ENCODE data around the gene CARD10. TPM values are rescaled to one million over a fixed set of nuclear protein-coding genes. Genes with fewer than 3 reads are reported as not detected.

CARD10 gene
- total RNA-seq, 2 experiments from 2014 or later: 0.12 TPM; not detected in 1

DNA sequence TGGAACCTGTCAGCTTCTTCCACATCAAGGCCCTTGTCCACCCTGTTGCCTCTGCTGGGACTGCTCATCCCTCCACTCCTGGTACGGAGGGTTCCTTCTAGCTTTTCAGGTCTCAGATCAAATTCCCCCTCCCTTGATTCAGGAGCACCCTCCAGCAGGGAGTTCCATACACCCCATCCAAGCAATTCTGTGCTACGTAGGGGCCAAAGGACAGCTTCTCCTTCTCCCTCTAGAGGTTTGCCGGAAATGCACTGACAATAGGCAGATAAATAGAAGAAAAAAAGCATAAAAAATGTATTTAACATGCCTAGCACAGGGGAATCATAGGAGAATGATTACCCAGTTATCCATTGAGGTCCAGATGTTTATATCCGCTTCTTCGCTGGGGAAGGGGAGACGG, 3.3 kb upstream of the CARD10 start:
- H3K4me1 Mint-ChIP-seq (ENCODE audit: low read depth): peaks cover 12% of the 10 kb centered on the region
- H3K27me3 Mint-ChIP-seq: peaks cover 39% of the 10 kb centered on the region
- no peak overlapping the region for H3K27ac Mint-ChIP-seq
- no peaks in the 10 kb centered on the region for H3K9me3 Mint-ChIP-seq
- no peak overlapping the region for H3K4me3 Mint-ChIP-seq
- no peaks in the 10 kb centered on the region for H3K36me3 Mint-ChIP-seq
- no peak for DNase-seq
- CTCF ChIA-PET: interaction anchor here (1.1 to 2.1 kb wide), 2 partner anchors 16 to 45 kb away, joined by 3 to 8 read pairs; no protein-coding TSS in a partner anchor
- intact Hi-C loops (cut with micrococcal nuclease): no loop called here
- POLR2A ChIA-PET: interaction anchor here (0.6 kb wide), 1 partner anchor 43 kb away, joined by 3 read pairs; no protein-coding TSS in a partner anchor

DNA sequence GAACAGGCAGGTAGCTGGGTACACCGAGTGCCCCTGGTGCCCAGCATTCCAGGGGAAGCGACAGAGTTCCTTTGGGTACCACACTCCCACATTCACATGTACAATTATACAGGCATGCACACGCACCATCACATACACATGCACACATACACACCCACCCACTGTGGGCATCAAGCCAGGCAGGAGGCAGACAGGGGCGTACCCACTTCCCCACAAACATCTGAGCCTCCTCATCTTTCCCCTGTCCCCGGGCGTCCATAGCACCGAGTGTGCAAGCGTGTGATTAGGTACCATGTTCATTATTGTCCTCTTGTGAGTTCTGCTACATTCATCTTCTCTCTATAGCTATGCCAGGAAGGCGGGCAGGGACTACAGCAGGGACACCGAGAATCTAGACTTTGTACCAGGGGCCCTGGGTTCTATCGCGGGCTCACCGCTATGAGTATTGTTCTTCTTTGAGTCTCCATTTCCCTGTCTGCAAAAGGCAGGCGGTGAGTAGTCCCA, 2.1 kb upstream of the CARD10 start:
- intact Hi-C loops (cut with micrococcal nuclease): no loop called here
- no peaks in the 10 kb centered on the region for H3K9me3 Mint-ChIP-seq
- POLR2A ChIA-PET: no interaction called here
- H3K27me3 Mint-ChIP-seq: peaks cover 39% of the 10 kb centered on the region
- H3K36me3 Mint-ChIP-seq: no peaks in the 10 kb centered on the region
- no peak overlapping the region for H3K4me3 Mint-ChIP-seq
- H3K4me1 Mint-ChIP-seq (ENCODE audit: low read depth): peaks cover 12% of the 10 kb centered on the region
- DNase-seq: no peak
- CTCF ChIA-PET: interaction anchor here (1.1 to 2.1 kb wide), 2 partner anchors 17 to 46 kb away, joined by 3 to 8 read pairs; no protein-coding TSS in a partner anchor
- H3K27ac Mint-ChIP-seq: no peak overlapping the region

DNA sequence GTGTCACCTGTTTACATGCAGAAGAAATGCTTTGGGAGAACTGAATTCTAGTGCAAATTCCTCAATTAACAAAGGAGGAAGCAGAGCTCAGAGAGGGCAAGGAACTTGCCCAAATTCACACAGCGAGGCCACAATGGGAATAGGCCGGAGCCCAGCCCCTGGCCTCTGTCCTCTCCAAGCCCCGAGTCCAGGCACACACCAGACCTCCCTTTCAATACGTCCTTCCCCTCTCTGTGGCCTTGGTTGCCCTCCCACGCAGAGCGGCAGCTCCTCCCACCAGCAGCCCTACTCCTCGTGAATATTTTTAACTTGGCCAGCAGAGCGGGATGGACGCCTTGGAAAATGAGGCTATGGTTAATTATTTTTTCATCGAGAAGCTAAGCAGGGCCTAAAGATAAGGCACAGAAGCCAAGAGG, 1.6 kb upstream of the CARD10 start:
- peaks cover 35% of the 10 kb centered on the region for H3K27me3 Mint-ChIP-seq
- peaks cover 11% of the 10 kb centered on the region for H3K4me1 Mint-ChIP-seq (ENCODE audit: low read depth)
- intact Hi-C loops (cut with micrococcal nuclease): no loop called here
- no peaks in the 10 kb centered on the region for H3K36me3 Mint-ChIP-seq
- no peak for DNase-seq
- ChIA-PET CTCF (interaction anchor here (1.4 to 2.1 kb wide), 2 partner anchors 47 to 48 kb away, joined by 5 to 8 read pairs; no protein-coding TSS in a partner anchor), POLR2A (no interaction called here)
- no peak overlapping the region for H3K27ac Mint-ChIP-seq
- H3K9me3 Mint-ChIP-seq: no peaks in the 10 kb centered on the region
- H3K4me3 Mint-ChIP-seq: no peak overlapping the region

DNA sequence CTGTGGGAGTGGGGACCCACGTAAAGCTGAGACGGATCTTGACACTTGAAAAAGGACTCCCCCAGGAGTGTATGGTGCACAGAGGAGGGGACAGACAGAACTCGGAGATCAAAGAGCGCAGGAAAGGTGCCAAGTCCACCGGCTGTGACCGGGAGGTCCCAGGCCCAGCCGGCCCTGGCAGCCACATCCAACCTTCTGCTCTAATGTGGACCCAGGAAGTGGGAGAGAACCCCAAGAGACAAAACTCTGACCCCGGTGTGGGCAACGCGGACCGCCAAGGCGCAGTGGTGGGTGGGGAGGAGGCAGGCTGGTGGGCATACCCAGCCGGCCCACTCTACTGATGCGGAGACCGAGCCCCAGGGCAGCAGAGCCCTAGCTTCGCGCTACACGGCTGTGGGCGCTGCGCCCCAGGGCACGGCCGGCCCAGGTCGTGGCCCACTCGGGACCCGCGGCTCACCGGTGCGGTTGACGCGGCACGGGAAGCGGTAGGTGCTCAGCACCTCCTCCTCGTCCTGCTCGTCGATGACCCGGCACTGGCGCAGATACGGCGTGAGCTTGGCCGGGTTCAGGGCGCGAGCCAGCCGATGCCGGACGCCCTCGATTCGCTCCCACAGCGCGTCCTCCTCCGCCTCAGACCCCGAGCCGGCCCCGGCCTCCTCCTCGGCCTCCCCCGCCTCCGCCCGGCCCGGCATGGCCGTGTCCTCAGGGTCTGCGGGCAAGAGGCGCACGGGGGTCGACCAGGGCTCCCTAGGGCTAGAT, 527 bp downstream of the CARD10 start:
- intact Hi-C loops (cut with micrococcal nuclease): no loop called here
- H3K27ac Mint-ChIP-seq: no peak overlapping the region
- CTCF ChIA-PET: interaction anchor here (0.7 kb wide), 1 partner anchor 203 kb away, joined by 3 read pairs; no protein-coding TSS in a partner anchor

DNA sequence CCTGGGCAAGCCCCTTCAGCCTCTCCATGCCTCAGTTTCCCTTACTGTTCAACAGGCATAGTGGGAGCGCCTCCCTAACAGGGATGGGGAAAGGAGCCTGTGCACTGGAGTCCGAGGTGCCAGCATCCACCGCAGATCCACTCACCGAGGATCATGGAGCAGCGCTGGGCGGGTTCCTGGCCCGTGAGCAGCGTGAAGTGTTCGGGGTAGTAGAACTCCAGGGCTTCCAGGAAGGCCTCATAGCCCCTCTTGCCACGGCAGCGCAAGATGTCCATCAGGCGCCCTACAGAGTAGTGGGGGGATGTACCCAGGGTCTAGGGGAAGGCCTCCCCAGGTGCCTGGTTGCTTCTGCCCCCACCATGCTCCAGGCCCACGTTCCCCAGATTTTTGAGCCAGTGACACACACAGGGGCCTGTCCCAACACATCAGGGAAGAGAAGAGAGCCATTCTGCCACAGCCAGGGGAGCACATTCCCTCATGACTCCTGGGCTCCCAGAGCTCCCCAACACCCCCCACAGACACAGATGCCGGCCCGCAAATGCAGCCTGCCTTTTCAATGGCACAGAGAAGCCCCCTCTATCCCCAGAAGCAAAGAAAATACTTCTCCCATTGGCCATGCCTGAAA, 1.3 kb downstream of the CARD10 start:
- Mint-ChIP-seq H3K4me1 (ENCODE audit: low read depth) (peaks cover 6% of the 10 kb centered on the region), H3K9me3 (no peaks in the 10 kb centered on the region), H3K27me3 (peaks cover 28% of the 10 kb centered on the region), H3K36me3 (no peaks in the 10 kb centered on the region), H3K4me3 (no peak overlapping the region), H3K27ac (no peak overlapping the region)
- ChIA-PET POLR2A (no interaction called here), CTCF (no interaction called here)
- intact Hi-C loops (cut with micrococcal nuclease): no loop called here
- no peak for DNase-seq

More for the DNA sequence above, 527 bp downstream of the CARD10 start:
- H3K4me3 Mint-ChIP-seq: peak overlapping the region; percentile 24
- peaks cover 6% of the 10 kb centered on the region for H3K4me1 Mint-ChIP-seq (ENCODE audit: low read depth)
- peaks cover 33% of the 10 kb centered on the region for H3K27me3 Mint-ChIP-seq
- POLR2A ChIA-PET: no interaction called here
- no peaks in the 10 kb centered on the region for H3K36me3 Mint-ChIP-seq
- DNase-seq: no peak
- H3K9me3 Mint-ChIP-seq: no peaks in the 10 kb centered on the region

DNA sequence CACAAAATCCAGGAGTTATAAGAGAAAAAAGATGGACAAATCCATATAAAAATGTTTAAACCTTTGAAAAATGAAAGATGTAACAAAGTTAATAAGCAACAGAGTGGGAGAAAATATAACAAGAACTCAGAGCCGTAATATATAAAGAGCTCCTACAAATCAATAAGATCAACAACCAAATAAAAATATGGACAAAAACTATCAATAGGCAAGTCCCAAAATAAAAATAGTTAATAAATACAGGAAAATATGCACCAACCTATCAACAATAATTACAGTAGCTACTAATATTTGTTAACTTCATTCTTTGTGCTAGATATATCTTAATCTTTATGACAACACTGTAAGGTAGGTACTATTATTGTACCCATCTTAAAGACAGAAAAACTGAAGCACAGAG, 2.8 kb downstream of the CARD10 start:
- H3K4me1 Mint-ChIP-seq (ENCODE audit: low read depth): peaks cover 6% of the 10 kb centered on the region
- no peak for DNase-seq
- intact Hi-C loops (cut with micrococcal nuclease): no loop called here
- H3K9me3 Mint-ChIP-seq: no peaks in the 10 kb centered on the region
- H3K27me3 Mint-ChIP-seq: peaks cover 21% of the 10 kb centered on the region
- CTCF ChIA-PET: interaction anchor here (0.7 kb wide), 1 partner anchor 76 kb away, joined by 3 read pairs; no protein-coding TSS in a partner anchor
- no peaks in the 10 kb centered on the region for H3K36me3 Mint-ChIP-seq
- H3K27ac Mint-ChIP-seq: no peak overlapping the region
- no peak overlapping the region for H3K4me3 Mint-ChIP-seq
- POLR2A ChIA-PET: no interaction called here

DNA sequence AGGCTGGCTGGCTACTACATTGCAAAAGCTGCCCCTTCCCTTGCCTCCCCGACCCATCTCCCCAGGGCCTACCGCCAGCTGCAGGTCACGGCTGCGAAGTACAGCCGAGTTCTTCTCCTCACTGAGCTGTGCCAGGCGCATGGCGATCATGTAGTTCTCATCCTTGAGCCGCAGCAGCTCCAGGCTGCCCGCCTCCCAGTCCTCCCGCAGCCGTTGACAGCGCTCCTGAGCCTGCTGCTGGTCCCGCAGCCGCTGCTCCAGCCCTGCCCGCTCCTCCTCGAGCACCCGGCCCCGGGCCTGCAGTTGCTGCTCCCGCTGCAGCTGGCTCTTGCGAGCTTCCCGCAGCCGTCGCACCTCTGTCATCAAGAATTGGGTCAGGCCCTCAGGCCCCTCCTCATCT, 3.3 kb downstream of the CARD10 start:
- H3K4me3 Mint-ChIP-seq: no peak overlapping the region
- H3K9me3 Mint-ChIP-seq: no peaks in the 10 kb centered on the region
- H3K27ac Mint-ChIP-seq: no peak overlapping the region
- DNase-seq: no peak
- H3K36me3 Mint-ChIP-seq: no peaks in the 10 kb centered on the region
- intact Hi-C loops (cut with micrococcal nuclease): no loop called here
- peaks cover 6% of the 10 kb centered on the region for H3K4me1 Mint-ChIP-seq (ENCODE audit: low read depth)
- POLR2A ChIA-PET: no interaction called here
- peaks cover 16% of the 10 kb centered on the region for H3K27me3 Mint-ChIP-seq
- CTCF ChIA-PET: interaction anchor here (0.7 kb wide), 1 partner anchor 77 kb away, joined by 3 read pairs; no protein-coding TSS in a partner anchor

DNA sequence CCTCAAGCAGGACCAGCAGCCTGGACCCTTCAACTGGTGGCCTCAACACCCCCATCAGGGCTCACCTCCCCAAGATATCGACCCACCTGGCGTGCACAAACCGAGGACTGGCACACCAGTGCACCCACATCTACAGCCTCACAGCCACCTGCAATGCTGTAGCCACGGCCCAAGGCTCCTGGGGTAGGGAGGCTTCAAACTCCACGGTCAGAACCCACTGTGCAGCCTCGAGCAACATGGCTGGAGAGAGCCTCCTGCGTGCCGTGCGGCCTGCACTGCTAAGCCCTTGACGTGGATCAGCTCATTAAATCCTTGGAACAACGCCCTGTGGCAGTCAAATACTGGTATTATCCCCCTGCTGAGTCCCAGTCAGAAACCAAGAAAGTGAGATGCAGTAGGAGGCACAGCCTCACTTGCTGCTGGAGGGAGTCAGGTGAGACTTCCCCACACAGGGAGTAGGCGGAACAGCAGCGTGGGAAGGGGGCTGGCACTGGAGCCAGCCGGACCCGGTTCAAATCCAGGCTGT, 4.6 kb downstream of the CARD10 start:
- intact Hi-C loops (cut with micrococcal nuclease): no loop called here
- CTCF ChIA-PET: no interaction called here
- Mint-ChIP-seq H3K27ac (no peak overlapping the region), H3K4me1 (ENCODE audit: low read depth) (peaks cover 3% of the 10 kb centered on the region), H3K4me3 (no peak overlapping the region), H3K36me3 (no peaks in the 10 kb centered on the region), H3K27me3 (peaks cover 9% of the 10 kb centered on the region), H3K9me3 (no peaks in the 10 kb centered on the region)
- DNase-seq: no peak
- POLR2A ChIA-PET: no interaction called here

DNA sequence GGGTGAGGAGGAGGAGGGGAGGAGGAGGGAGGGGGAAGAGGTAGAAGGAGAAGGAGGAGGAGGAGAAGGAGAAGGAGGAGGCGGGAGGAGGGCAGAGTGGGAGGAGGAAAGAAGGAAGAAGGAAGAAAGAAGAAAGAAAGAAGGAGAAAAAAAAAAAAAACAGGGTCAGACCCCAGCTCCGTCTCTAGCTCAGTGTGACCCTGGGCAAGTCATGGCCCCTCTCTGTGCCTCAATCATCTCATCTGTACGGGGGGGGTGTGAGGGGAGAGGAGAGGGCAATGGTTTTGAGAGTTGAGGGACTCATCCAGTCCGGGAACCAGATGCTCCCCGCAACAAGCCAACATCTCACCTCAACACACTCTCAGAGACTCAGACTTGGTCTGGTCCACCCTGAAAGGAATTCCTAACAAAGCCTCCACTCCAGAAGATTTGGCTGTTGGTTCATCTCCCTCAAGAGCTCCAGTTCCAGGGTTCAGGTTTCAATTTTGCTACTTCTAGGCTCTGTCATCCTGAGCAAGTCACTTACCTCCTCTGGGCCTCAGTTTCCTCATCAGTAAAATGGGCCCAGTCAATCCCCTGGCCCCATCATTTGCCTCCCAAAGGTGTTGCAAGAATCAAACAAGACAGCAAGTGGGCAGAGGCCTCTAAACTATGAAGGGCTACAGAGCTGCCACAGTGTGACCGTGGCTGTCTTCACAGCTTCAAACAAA, 7.7 kb downstream of the CARD10 start:
- intact Hi-C loops (cut with micrococcal nuclease): no loop called here
- no peaks in the 10 kb centered on the region for H3K9me3 Mint-ChIP-seq
- POLR2A ChIA-PET: no interaction called here
- H3K4me3 Mint-ChIP-seq: no peak overlapping the region
- H3K27me3 Mint-ChIP-seq: peaks cover 3% of the 10 kb centered on the region
- CTCF ChIA-PET: interaction anchor here (0.9 kb wide), 1 partner anchor 18 kb away, joined by 3 read pairs; no protein-coding TSS in a partner anchor
- DNase-seq: no peak
- no peak overlapping the region for H3K27ac Mint-ChIP-seq
- no peaks in the 10 kb centered on the region for H3K36me3 Mint-ChIP-seq
- H3K4me1 Mint-ChIP-seq (ENCODE audit: low read depth): no peaks in the 10 kb centered on the region

DNA sequence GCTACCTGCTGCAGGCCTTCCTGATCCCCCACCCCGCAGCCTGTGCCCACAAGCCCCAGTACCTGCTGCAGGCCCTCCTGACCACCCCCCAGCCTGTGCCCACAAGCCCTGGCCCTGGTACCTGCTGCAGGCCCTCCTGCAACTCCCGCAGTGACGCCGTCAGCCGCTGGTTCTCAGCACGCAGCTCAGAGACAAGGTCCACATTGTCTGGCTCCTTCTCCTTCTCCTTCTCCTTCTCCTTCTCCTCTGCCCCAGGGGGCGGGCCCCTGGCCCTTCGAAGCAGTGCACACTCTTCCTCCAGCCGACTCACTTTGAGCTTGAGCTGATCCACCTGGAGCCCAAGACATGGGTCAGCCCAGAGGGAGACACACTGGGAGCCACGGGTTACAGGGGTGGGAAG, 9.1 kb downstream of the CARD10 start:
- intact Hi-C loops (cut with micrococcal nuclease): no loop called here
- no peaks in the 10 kb centered on the region for H3K4me1 Mint-ChIP-seq (ENCODE audit: low read depth)
- no peak overlapping the region for H3K4me3 Mint-ChIP-seq
- no peaks in the 10 kb centered on the region for H3K9me3 Mint-ChIP-seq
- H3K27me3 Mint-ChIP-seq: peaks cover 3% of the 10 kb centered on the region
- H3K27ac Mint-ChIP-seq: no peak overlapping the region
- no peaks in the 10 kb centered on the region for H3K36me3 Mint-ChIP-seq
- ChIA-PET CTCF (no interaction called here), POLR2A (no interaction called here)
- no peak for DNase-seq

DNA sequence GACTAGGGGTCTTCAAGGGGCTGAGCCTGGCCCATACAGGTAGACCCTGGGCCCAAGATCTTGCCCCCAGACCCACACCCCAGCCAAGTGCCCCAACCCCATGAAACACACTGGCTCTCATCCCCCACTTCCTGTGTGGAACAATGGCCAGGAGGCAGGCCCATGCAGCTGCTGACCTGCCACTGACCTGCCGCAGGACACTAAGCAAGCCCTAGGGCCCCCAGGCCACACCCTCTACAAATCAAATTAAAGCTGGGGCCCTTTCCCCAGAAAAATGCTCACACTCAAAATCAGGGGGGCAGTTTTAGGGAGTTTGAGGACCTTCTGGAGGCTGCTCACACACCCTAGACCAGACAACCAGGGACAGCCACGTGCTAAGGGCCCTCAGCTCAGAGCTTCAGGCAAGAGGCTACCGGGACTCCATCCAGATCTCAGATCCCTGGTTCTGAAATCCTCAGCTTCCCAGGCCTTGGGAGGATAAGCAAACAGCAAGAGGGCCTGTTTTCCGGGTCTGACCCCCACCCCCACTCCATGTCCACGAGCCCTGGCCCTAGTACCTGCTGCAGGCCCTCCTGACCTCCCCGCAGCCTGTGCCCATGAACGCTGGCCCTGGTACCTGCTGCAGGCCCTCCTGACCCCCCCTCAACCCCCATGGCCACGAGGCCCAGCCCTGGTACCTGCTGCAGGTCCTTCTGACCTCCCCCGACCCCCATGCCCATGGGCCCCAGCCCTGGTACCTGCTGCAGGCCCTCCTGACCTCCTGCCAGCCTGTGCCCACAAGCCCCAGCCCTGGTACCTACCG, 10.0 kb downstream of the CARD10 start:
- ChIA-PET CTCF (interaction anchor here (1.3 to 1.5 kb wide), 2 partner anchors 11 to 29 kb away, joined by 3 read pairs; no protein-coding TSS in a partner anchor), POLR2A (no interaction called here)
- DNase-seq: no peak
- H3K4me3 Mint-ChIP-seq: no peak overlapping the region
- no peaks in the 10 kb centered on the region for H3K9me3 Mint-ChIP-seq
- intact Hi-C loops (cut with micrococcal nuclease): no loop called here
- H3K27me3 Mint-ChIP-seq: peaks cover 1% of the 10 kb centered on the region
- no peak overlapping the region for H3K27ac Mint-ChIP-seq
- H3K4me1 Mint-ChIP-seq (ENCODE audit: low read depth): no peaks in the 10 kb centered on the region
- H3K36me3 Mint-ChIP-seq: no peaks in the 10 kb centered on the region
